ENCODE results near the gene PLA2G4D.

The PLA2G4D gene

DNA sequence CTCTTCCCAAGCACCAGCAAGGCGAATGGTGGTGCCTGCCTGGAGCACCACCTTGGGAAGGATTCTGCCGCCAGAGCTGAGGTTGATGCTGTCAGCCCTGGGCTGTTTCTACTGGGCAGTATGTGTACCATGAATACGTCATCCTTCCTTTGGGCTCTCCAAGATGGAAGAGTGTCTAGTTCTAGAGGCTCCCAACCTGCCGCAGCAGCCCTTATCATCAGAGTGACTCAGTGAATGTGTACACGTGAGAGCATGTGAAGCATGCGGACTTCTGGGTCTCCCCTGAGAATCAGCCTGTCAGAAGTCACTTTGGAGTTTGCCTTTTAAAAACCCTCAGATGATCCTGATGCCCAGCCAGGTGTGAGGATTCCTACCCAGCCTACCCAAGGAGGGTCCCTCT is 20.9 kb downstream of the PLA2G4D start:
- no peak for DNase-seq (ENCODE audit: low read depth in 3 of 3)

DNA sequence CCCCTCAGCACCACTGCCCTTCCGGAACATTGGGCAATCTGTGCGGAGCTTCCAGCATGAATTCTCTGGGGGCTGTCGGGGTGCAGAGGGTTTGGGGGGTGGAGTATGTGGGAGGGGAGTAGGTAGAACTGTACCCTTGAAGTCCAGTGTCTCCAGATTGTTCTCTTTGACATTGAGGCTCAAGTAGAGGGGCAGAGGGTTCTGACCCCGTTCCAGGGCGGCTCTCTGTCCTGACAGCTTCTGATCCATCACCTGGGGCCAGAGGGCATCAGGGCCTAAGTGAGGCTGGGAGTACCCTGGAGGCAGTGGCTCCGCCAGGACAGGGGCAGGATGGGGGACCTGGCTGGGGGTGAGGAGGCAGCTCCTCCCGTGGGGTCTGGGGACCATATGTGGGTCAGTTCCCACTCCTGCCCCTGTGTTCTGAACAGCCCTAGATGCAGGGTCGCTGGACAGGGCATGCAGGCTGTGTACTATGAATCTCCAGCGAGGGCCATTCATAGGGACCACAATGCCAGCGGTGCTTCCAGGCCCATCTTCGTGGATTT is 22.1 kb downstream of the PLA2G4D start:
- no peak for DNase-seq (ENCODE audit: low read depth in 3 of 3)

DNA sequence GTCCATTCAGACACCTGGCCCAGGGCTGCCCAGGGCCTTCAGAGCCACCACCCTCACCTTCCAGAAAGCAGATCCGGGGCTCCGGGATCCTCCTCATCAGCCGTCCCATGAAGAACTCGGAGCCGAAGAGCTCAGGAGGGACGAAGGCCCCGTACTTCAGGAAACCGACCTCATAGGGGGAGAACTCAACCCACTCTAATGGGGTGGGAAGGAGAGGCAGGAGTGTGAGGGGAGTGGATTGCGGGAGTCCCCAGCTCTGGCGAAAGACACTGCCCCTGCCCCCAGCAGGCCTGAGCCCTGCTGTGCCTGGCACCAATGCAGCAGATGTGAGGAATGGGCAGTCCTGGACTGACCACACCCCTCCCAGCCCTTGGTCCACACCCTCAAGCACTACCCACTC is 22.6 kb downstream of the PLA2G4D start:
- DNase-seq (ENCODE audit: low read depth in 3 of 3) = no peak

DNA sequence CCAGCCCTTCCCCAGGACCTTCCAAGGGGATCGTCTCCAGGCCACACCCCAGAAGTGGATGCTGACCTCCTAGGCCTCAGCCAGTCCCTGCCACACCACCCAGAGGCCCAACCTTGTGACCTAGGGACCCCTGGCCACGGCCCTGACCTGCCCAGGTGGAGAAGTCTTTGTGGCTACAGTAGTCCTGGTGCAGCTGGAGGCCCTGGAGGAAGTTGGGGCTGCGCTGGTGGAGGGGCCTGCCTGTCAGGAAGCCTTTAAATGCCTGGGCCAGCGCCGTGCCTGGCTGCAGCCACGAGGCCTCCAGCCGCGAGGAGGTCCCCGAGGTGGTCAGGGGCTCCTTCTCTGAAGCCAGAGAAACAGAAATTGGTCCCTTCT is 23.4 kb downstream of the PLA2G4D start:
- no peak for DNase-seq (ENCODE audit: low read depth in 3 of 3)

DNA sequence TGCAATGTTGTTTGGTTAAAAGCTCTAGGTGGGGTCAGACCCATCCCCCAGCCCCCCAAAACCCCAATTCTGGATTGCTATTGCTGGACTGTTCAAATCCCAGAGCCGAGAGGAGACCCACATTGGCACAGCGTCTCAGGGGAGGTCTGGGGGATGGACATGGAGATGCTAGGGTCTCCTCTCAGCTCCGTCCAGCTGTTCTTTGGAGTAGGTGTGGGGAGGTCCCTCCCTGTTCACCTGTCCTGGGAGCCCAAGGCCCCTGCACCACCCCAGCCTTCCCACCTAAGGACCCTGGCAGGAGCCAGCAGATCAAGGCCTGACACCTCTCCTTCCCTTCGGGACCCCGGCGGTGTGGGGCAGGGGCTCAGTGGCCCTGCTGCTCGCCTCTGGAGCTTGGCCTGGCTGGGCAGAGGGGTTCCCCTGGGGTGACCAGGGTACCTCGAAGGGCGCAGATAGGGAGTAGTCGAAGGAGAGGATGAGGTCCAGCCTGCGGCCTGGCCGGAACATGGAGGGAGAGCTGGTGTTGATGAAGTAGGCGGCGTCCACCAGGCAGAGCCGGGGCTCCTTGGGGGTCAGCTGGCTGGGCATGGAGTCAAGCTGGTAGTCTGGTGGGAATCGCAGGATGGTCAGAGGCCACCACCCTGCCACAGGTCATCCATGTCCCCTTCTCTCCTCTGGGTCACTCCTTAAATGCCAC is 23.9 kb downstream of the PLA2G4D start:
- DNase-seq (ENCODE audit: low read depth in 3 of 3) = no peak

DNA sequence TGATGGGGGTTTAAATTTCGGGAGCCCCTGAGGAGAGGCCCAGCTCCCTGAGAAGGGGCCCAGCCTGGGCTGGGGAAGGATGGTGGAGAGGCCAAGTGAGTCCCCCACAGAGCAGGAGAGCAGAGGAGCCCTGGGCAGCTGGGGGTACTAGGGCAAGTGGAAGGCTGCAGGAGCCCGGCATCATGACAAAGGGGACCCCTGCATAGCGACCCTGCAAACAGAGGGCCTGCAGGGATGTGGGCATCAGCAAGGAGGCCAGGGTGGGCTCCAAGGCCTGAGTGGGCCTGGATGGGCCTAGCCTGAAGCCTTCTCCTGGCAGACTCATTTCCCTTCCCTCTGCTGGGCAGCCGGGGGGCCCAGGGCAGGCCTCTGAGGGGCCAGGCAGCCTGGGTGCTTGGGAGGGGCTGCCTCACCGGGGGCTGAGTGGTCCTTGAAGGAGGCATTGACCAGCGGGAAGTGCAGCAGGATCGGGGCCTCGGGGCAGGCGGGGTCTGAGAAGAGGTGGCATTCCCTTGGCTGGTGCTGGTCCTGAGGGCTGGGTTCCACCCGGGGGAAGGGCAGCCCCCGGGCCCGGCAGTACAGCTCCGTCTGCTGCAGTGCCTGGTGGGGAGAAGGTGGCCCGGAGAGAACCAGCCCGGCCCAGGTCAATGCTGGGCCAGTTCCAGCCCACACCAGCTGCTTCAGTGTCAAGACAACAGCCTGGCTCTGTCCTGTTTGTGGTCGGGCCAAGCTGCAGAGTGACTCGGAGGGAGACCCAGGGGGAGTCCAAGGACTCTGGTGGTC is 24.7 kb downstream of the PLA2G4D start:
- no peak for DNase-seq (ENCODE audit: low read depth in 3 of 3)

DNA sequence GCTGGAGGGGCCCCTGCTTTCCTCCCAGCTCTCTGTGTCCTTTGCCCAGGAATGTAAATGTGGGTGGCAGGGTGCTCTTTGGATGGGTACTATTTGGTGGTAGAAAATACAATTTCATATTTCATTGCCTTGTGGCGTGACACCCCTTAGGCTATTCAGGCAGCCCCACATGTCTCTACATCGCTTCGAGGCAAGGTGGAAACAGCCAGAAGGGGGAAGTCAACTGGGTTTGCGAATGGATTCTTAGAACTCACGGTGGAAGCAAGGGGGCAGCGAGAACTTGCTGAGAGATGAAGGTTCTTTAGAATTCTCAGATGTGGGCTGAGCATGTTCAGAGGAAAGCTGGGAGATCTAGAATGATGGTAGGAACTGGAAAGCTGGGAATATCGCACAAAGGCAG is 25.3 kb downstream of the PLA2G4D start:
- DNase-seq (ENCODE audit: low read depth in 3 of 3) = no peak

DNA sequence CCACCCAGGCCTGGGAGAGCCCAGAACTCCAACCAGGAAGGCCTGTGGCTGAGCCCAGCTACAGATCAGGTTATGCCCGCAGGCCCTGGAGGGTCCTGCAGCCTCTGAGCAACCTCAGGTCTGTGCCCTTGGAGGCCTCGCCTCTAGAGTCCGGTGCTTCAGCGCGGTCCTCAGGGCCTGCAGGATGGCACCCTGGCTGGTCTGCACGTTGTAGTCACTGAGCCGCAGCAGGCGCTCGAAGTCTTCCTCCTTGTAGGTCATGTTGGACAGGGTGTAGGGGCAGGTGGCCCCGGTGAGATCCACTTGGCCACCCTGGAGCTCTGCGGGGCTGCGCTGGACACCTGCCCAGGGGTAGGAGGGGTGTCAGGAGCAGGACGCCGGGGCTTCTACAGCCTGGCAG is 25.8 kb downstream of the PLA2G4D start:
- DNase-seq (ENCODE audit: low read depth in 3 of 3) = no peak

DNA sequence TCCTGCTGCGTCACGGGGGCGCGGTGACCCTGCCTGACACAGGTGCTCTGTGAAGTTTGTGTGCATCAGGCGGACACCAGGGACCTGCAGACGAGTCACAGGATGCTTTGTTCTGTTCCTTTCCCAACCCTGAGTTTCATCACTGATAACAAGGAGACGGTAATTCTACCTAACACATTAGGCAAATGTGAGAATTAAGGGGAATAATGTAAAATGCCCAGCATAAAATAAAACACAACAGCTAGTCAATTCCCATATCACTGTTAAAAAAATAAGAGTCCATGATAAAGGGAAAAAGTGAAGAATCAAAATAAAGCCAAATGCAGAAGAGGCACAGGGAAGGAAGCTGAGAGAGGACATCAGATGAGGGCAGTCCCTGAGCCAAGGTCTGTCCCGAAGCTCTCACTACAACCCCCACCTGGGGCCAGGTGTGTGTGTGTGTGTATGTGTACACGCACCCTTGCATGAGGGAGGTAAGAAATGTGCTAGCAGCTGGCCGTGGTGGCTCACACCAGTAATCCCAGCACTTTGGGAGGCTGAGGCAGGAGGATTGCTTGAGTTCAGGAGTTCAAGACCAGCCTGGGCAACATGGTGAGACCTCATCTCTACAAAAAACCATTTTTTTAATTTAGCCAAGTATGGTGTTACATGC is 27.5 kb downstream of the PLA2G4D start:
- no peak for DNase-seq (ENCODE audit: low read depth in 3 of 3)

DNA sequence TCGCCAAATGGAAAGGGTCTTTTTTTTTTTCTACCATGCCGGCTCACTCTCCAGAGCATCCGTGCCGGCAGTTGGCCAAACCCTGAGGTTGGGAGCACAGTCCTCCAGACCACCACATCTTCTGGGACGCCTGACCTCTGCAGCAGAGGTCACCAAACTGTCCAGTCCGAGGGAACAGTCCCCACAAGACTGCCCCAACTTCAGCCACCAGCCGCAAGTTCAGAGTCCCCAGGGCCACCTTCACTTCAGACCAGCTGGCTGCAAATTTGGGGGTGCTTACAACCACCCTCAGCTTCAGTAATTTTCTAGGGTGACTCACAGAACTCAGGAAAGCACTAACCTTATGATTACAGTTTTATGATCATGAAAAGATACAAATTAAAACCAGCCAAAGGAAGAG is 28.9 kb downstream of the PLA2G4D start:
- no peak for DNase-seq (ENCODE audit: low read depth in 3 of 3)

DNA sequence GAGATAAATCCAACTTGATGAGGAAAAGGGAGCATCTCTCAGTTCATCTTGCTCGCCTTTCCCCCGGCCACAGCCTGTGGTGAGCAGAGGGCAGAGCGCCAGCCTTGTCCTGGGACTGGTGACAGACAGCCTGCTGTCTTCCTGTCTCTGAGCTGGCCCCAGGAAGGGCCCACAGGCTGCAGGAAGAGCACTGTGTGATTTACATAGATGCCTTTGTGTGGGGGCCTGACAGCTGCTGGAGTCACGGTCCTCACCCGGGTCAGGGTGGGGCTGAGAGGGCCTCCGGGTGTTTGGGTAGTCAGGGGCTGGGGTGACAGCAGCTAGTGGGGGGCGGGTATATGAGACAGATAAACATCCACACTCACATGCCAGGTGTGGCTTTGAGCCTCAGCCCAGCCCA is 29.3 kb downstream of the PLA2G4D start:
- DNase-seq (ENCODE audit: low read depth in 3 of 3) = no peak

DNA sequence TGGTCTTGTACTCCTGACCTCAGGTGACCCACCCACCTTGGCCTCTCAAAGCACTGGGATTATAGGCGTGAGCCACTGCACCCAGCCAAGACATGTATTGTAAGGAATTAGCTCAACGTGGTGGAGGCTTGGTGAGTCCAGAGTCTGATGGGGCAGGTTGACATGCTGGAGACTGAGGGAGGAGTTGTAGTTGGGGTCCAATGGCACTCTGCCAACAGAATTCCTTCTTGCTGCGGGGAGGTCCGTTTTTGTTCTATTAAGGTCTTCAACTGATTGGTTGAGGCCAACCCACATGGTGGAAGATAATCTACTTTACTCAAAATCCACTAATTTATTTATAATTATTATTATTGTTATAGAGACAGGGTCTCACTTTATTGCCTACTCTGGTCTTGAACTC is 30.1 kb downstream of the PLA2G4D start:
- DNase-seq (ENCODE audit: low read depth in 3 of 3) = no peak

DNA sequence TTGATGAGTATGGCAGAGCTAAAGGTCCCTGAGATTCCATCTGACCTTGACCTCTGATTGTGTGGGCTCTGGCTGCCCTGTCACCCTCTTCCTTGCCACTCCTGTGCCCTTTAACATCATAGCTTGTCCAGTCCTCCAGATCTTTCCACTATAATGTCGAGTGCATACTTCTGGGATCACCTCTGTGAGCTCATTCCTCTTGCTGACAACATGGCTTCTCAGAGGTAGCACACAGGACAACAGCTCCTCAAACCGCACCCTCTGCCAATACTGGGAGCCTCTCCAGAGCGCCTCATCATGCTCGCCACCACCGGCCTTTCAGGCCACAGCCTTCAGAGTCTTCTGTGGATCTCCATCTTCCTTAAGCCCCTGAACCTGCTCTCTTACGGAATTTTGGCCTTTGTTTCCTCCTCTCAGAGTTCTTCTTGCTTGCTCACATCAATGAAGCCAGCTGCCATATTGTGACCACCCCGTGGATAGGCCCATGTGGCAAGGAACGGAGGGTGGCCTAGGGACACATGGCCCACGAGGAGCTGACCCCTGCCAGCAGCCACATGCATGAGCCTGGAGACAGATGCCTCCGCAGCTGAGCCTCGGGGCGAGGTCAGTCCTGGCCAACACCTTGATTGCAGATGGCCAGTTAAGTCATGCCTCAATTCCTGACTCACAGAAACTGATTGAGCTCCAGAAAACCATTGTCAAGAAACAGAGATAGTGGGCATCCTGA is 31.1 kb downstream of the PLA2G4D start:
- DNase-seq (ENCODE audit: low read depth in 3 of 3) = no peak

DNA sequence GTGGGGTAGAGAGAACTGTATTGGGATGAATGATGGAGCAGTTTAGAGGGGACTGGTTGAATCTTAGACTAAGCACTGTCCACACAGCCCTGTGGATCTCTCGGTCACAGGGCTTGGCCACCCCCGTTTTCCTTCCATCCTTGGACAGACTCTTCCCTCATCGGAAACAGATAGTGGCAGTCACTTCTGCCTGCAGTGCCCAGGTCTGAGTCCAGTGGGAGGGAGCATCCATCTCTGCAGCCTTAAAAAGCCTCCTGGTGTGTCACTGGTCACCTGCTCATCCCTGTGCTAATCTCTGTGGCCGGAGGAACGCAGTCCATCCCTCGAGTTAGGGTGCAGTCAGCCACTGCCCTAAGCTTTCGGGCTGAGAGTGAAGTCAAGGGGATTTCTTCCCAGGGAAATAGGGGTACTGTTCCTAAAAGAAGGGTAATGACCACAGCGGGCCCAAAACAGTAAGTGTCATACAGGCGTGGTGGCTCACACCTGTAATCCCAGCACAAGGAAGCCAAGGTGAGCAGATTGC is 32.0 kb downstream of the PLA2G4D start:
- DNase-seq (ENCODE audit: low read depth in 3 of 3) = no peak

DNA sequence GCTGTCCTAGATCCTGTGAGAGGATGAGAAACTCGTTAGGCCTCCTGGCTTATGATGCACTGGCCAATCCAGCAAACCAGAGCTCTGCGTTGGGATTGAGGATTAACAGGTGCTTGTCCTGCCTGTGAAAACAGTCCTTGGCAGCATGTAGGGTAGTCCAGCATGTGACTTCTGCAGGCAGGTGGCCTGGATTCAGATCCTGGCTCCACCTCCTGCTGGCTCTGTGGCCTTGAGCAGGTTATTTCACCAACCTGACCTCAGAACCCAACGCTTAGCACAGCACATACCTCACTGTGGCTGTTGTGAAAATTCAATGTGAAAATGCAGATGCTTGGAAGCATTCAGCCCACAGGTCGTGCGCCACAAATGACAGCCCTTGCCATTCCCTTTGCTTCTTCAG is 33.6 kb downstream of the PLA2G4D start:
- no peak for DNase-seq (ENCODE audit: low read depth in 3 of 3)

DNA sequence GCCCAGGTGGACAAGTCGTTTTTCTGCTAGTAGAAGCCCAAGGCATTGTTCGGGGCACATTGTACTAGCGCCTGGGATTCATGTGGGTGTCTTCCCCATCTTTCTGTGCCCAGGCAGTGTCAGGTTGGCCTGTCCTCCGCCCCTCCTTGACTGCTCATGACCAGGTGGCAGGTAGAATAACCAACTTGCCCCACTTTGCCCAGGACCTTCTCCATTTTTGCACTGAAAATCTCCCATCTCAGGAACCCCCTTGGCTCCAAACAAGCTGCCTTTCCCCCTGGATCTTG is 33.9 kb downstream of the PLA2G4D start:
- no peak for DNase-seq (ENCODE audit: low read depth in 3 of 3)

DNA sequence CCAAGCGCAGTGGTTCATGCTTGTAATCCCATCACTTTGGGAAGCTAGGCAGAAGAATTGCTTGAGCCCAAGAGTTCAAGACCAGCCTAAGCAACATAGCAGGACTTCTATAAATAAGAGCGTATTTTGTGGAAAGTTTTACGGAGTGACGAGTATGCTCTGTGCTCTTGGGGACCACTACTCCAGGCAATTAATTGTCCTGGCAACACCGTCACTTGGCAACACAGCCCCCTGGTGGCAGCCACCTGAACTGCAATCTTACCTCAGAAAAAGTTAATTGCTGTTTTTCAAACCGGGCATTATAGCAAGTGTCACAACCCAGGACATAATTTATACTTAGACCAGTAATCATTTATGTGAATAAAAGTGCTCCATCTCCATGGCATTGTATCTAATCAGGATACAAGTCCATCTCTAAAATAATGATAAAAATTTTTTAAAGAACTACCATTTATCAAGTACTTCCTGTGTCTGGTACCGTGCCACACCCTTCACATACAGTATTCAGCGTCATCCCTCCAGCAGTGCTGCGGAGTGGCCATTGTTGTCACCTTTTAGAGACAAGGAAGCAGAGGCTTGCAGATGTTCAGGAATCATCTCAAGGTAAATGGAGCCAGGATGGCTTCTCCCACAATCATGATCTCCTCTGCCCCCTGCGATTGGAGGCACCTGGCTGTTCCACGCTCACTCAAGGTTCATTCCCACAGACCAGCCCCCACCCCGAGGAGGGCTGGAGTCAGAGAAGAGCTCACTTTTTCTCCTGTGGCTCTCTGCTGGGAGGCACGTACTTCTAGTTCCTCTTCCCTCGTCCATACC is 34.5 kb downstream of the PLA2G4D start:
- peak; percentile 42 to 63 (median 55) for DNase-seq (ENCODE audit: low read depth in 3 of 3)

DNA sequence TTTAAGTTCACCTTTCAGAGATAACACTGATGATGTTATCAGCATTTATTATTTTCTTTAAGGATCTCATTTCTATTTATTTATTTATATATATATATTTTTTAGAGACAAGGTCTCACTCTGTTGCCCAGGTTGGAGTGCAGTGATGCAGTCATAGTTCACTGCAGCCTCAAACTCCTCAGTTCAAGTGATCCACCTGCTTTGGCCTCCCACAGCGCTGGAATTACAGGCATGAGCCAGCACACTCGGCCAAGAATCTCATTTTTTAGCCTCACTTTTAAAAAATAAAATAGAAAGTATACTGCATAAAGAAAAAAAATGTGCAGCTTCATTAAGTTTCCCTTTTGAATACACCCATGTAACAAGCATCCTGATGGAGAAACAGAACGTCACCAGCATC is 35.6 kb downstream of the PLA2G4D start:
- no peak for DNase-seq (ENCODE audit: low read depth in 3 of 3)

DNA sequence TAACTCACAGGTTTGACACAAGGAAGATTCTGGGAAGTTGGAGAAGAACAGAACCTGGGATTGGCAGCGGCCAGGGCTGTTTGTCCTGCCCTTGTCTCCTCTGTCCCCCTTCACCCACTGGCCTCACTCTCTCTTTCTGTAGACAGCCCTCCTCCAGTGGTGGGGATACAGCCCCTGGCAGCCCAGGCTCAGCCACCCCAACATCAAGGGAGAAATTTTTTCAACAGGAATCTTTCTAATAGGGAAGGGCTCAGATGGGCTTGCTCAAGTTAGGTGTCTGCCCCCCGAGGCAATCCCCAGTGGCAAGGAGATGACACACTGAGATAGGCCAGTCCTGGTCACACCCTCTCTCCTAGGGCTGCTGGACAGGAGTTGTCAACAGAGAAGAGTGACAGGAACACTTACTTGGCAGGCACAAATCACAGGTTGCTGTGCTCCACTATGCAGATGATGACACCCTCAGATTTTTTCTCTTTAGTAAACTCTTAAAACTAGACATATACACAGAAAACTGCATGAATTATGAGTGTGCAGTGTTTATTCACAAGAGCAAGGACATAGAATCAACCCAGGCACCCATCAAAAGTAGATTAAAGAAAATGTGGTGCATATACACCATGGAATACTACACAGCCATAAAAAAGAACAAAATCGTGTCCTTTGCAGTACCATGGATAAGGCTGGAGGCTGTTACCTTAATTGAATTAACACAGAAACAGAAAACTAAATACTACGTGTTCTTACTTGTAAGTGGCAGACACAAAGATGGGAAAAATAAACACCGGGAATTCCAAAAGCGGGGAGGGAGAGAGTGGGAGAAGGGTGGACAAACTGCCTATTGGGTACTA is 36.3 kb downstream of the PLA2G4D start:
- no peak for DNase-seq (ENCODE audit: low read depth in 3 of 3)

Data from stimulated activated CD4-positive, alpha-beta T cell treated with anti-CD3 and anti-CD28 coated beads, TNF-alpha, amount 100 ng/mL, for 4 hours (primary cell).